SW 1271 (cell line): ENCODE results near the gene WDR11.

Experiments
- DNase-seq, 2 experiments: peaks; one replicate each; lab custom pipeline; 2025; lab: John Stamatoyannopoulos, UW

WDR11 gene

GRCh38 chr10:120850911-120851865 is at the start of gene WDR11:
TSS of gene WDR11 (plus strand) at chr10:120851362. CDS start at chr10:120851421, 59 bp downstream.
- peak; percentile 32 to 85 for DNase-seq

- DNase-seq, result no peak
Measured at GRCh38 chr10:120802935-120803334, 48.2 kb upstream of the WDR11 start.

- no peak for DNase-seq
Measured at GRCh38 chr10:120803972-120804371, 47.2 kb upstream of the WDR11 start.

- DNase-seq, result no peak
Measured at GRCh38 chr10:120805014-120805812, 45.9 kb upstream of the WDR11 start.

- no peak for DNase-seq
Measured at GRCh38 chr10:120806081-120806480, 45.1 kb upstream of the WDR11 start.

- DNase-seq, result no peak
Measured at GRCh38 chr10:120810298-120810697, 40.9 kb upstream of the WDR11 start.

GRCh38 chr10:120813085-120813484 is 38.1 kb upstream of the WDR11 start:
- DNase-seq, result no peak

GRCh38 chr10:120818301-120818700 is 32.9 kb upstream of the WDR11 start:
- no peak for DNase-seq

- no peak for DNase-seq
Measured at GRCh38 chr10:120819366-120819765, 31.8 kb upstream of the WDR11 start.

- no peak for DNase-seq
Measured at GRCh38 chr10:120823266-120823665, 27.9 kb upstream of the WDR11 start.

GRCh38 chr10:120824881-120825309 is 26.3 kb upstream of the WDR11 start:
- DNase-seq, result no peak

GRCh38 chr10:120825878-120826769 is 25.0 kb upstream of the WDR11 start:
- DNase-seq, result no peak

- no peak for DNase-seq
Measured at GRCh38 chr10:120827251-120827875, 23.8 kb upstream of the WDR11 start.

GRCh38 chr10:120828763-120829319 is 22.3 kb upstream of the WDR11 start:
- DNase-seq, result no peak

- DNase-seq, result no peak
Measured at GRCh38 chr10:120832106-120832505, 19.1 kb upstream of the WDR11 start.

- DNase-seq, result no peak
Measured at GRCh38 chr10:120833222-120833928, 17.8 kb upstream of the WDR11 start.

- no peak for DNase-seq
Measured at GRCh38 chr10:120835603-120836002, 15.6 kb upstream of the WDR11 start.

GRCh38 chr10:120838941-120839340 is 12.2 kb upstream of the WDR11 start:
- DNase-seq, result no peak

- DNase-seq, result no peak
Measured at GRCh38 chr10:120841522-120842189, 9.5 kb upstream of the WDR11 start.

GRCh38 chr10:120854388-120854787 is 3.2 kb downstream of the WDR11 start:
- DNase-seq, result no peak
